Natural killer cell (primary cell): Measurements from ENCODE around the gene HYCC1. TPM values are rescaled to one million over a fixed set of nuclear protein-coding genes. Genes with fewer than 3 reads are reported as not detected.
A peak's percentile ranks its signal among the peaks of the same experiment; 100 is the strongest.
"Not testable (repeated sequence)": the region's sequence is repeated elsewhere in the genome, so short reads cannot be mapped to it uniquely, and the experiment has no call there.

ENCODE experiments used
- ATAC-seq, 3 donors: fragments of 150-1000 bp in 2 of 3; fragments of 200-7000 bp in 1 of 3; cut with Tn5 transposase; 1 replicate in 1 of 3; 2 replicates in 2 of 3; pipeline ENCODE4 v1.10.0; 2021; ENCODE audit warnings: mild to moderate bottlenecking in 2 of 3, moderate library complexity in 2 of 3
- DNase-seq, 2 donors: peaks; one replicate each; pipeline versions ENCODE4 v3.0.0 to v3.0.0-alpha.2; 2013 to 2021; ENCODE audit warnings: mixed read lengths in 1 of 2
- H3K27ac ChIP-seq: one replicate; pipeline ENCODE4 v1.5.1; 2013; ENCODE audit warnings: mild to moderate bottlenecking, low read length
- H3K27me3 ChIP-seq: one replicate; pipeline ENCODE4 v1.6.1; 2013; ENCODE audit warnings: low read length; ENCODE audit not compliant: control insufficient read depth, insufficient read depth
- H3K36me3 ChIP-seq: one replicate; pipeline ENCODE4 v1.6.1; 2013; ENCODE audit warnings: low read length; ENCODE audit not compliant: control insufficient read depth, insufficient read depth
- H3K4me1 ChIP-seq: one replicate; pipeline ENCODE4 v1.6.1; 2013; ENCODE audit warnings: low read length; ENCODE audit not compliant: control insufficient read depth, insufficient read depth
- H3K4me3 ChIP-seq: one replicate; pipeline ENCODE4 v1.5.1; 2013; ENCODE audit warnings: low read length
- H3K9me3 ChIP-seq: one replicate; pipeline ENCODE4 v1.6.1; 2013; ENCODE audit warnings: low read length; ENCODE audit not compliant: control insufficient read depth, insufficient read depth
- H3K27ac Mint-ChIP-seq, 2 donors: one replicate each; pipeline ENCODE4 v1.8.0; 2022; ENCODE audit warnings: mild to moderate bottlenecking in 2 of 2, mixed read lengths in 2 of 2, moderate library complexity in 1 of 2
- H3K27me3 Mint-ChIP-seq, 2 donors: one replicate each; pipeline ENCODE4 v1.8.0; 2022; ENCODE audit warnings: low read depth in 2 of 2, mixed read lengths in 2 of 2
- H3K36me3 Mint-ChIP-seq: one replicate; pipeline ENCODE4 v1.8.0; 2022; ENCODE audit warnings: mixed read lengths
- H3K4me1 Mint-ChIP-seq, 2 donors: one replicate each; pipeline ENCODE4 v1.8.0; 2022; ENCODE audit warnings: mixed read lengths in 2 of 2
- H3K4me3 Mint-ChIP-seq: one replicate; pipeline ENCODE4 v1.8.0; 2022; ENCODE audit warnings: mild to moderate bottlenecking, moderate library complexity, mixed read lengths
- H3K9me3 Mint-ChIP-seq, 2 donors: one replicate each; pipeline ENCODE4 v1.8.0; 2022; ENCODE audit warnings: mixed read lengths in 2 of 2
- CTCF ChIP-seq: fragments of 200-600 bp; IDR thresholded peaks from one replicate; pipeline ENCODE4 v1.8.0; 2022; ENCODE audit warnings: antibody characterized with exemption
- WGBS: methylation state at CpG from one replicate; pipeline ENCODE4 v1.1.7; 2013; ENCODE audit warnings: missing lambda C conversion rate; ENCODE audit not compliant: insufficient coverage; 5-methylcytosine and 5-hydroxymethylcytosine counted together
- intact Hi-C: fragments of 100-400 bp; cut with micrococcal nuclease; formaldehyde crosslinking; loops from one replicate; pipeline ENCODE4 v1.14.2; 2022
- total RNA-seq, 4 donors: library from RNA; stranded (reverse); fragments of 120-200 nt in 1 of 4; gene quantifications; one replicate each; pipeline versions ENCODE4 v1.2.3 to v1.2.4, GENCODE V29; 2013 to 2022

HYCC1 gene
- total RNA-seq, 3 donors from 2014 or later (not counting 1 experiment from before 2014, with no cell fraction given), result 30.1 to 44.8 (median 34.1) TPM

GRCh38 chr7:23044581-23044980 lies 30.7 kb upstream of the HYCC1 start:
- 100% methylated on average over 2 of the region's 3 CpGs for WGBS
- Histone ChIP-seq H3K9me3 (no peaks in the 10 kb centered on the region), H3K4me1 (no peaks in the 10 kb centered on the region), H3K27ac (no peak overlapping the region), H3K27me3 (no peaks in the 10 kb centered on the region), H3K36me3 (no peaks in the 10 kb centered on the region), H3K4me3 (no peak overlapping the region)
- ATAC-seq (no peak), DNase-seq (no peak)
- intact Hi-C loops, result no loop called here
- TF ChIP-seq CTCF, result no peak
- H3K4me3 Mint-ChIP-seq, result no peak overlapping the region
- H3K4me1 Mint-ChIP-seq, result peaks cover 8% of the 10 kb centered on the region in 2 donors
- no peaks in the 10 kb centered on the region for H3K9me3 Mint-ChIP-seq
- no peaks in the 10 kb centered on the region for H3K36me3 Mint-ChIP-seq
- H3K27ac Mint-ChIP-seq, result no peak overlapping the region
- H3K27me3 Mint-ChIP-seq, result peaks cover 2 to 6% of the 10 kb centered on the region in 2 donors

GRCh38 chr7:23043441-23043840 lies 29.5 kb upstream of the HYCC1 start:
- Mint-ChIP-seq H3K36me3 (no peaks in the 10 kb centered on the region), H3K27ac (no peak overlapping the region), H3K4me3 (no peak overlapping the region), H3K9me3 (no peaks in the 10 kb centered on the region), H3K27me3 (peaks cover 2 to 6% of the 10 kb centered on the region in 2 donors), H3K4me1 (peaks cover 8% of the 10 kb centered on the region in 2 donors)
- intact Hi-C loops, result no loop called here
- Histone ChIP-seq H3K36me3 (no peaks in the 10 kb centered on the region), H3K4me3 (no peak overlapping the region), H3K27me3 (no peaks in the 10 kb centered on the region), H3K9me3 (no peaks in the 10 kb centered on the region), H3K27ac (no peak overlapping the region), H3K4me1 (no peaks in the 10 kb centered on the region)
- TF ChIP-seq CTCF, result no peak
- DNase-seq (no peak), ATAC-seq (peak; percentile 58 to 94 (median 84))
- 69% methylated on average over 2 of the region's 2 CpGs for WGBS

- H3K4me3 ChIP-seq, H3K27me3 ChIP-seq, H3K4me3 Mint-ChIP-seq, H3K36me3 Mint-ChIP-seq, H3K27me3 Mint-ChIP-seq, H3K4me1 Mint-ChIP-seq, H3K9me3 ChIP-seq, H3K27ac ChIP-seq, DNase-seq, H3K4me1 ChIP-seq, intact Hi-C loops, H3K27ac Mint-ChIP-seq, ATAC-seq, H3K36me3 ChIP-seq, H3K9me3 Mint-ChIP-seq: not testable (repeated sequence)
- WGBS, result 50% methylated on average over 2 of the region's 4 CpGs
Measured at GRCh38 chr7:23039674-23040073, 25.7 kb upstream of the HYCC1 start.

- H3K9me3 ChIP-seq, H3K9me3 Mint-ChIP-seq, H3K4me3 ChIP-seq, H3K27ac Mint-ChIP-seq, H3K27me3 ChIP-seq, H3K36me3 Mint-ChIP-seq, intact Hi-C loops, DNase-seq, H3K4me1 Mint-ChIP-seq, ATAC-seq, H3K36me3 ChIP-seq, H3K4me3 Mint-ChIP-seq, H3K27ac ChIP-seq, H3K4me1 ChIP-seq: not testable (repeated sequence)
- H3K27me3 Mint-ChIP-seq, result peaks cover 7 to 16% of the 10 kb centered on the region in 2 donors
- WGBS, result 91% methylated on average over 15 of the region's 34 CpGs
Measured at GRCh38 chr7:23035542-23036371, 21.8 kb upstream of the HYCC1 start.
